ENCODE results near the gene PDGFD.

PDGFD gene

DNA sequence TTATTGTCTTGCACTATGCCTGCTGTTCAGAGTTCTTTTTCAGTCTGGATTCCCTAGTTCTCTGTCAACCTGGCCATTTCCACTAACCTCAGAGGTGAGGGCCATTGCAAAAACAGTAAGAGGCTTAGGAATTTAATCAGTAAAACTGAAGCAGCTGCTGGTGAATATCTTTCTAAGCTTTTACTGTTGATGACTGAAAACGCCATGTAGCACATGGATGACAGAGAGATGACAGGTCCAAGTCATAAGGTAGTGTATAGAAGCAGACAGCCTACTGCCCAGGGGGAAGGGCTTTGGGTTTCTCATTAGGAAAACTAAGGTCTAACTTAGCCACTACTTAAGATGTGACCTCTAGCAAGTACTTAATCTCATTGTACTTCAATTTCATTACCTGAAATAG is 280.1 kb downstream of the PDGFD start:
- no peak for DNase-seq (ENCODE audit: low read depth in 2 of 2)

DNA sequence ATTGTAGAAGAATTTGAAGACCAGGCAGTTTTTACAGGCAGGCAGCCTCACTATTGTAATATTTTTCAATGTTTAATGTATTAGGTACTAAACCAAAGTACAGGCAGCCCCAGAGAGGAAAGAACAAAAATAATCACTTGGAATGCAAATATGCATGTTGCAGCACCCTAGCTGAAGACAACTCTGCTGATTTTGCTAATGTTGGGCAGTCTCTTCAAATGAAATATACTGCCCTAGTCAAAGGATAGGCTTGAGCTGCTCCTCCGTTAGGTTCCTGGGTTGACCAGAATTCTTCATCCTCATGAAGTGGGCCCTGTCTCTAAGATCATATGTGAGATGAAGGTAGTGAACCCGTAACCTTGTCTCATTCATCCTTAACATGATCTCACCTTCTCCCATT is 280.7 kb downstream of the PDGFD start:
- DNase-seq (ENCODE audit: low read depth in 2 of 2), result no peak

DNA sequence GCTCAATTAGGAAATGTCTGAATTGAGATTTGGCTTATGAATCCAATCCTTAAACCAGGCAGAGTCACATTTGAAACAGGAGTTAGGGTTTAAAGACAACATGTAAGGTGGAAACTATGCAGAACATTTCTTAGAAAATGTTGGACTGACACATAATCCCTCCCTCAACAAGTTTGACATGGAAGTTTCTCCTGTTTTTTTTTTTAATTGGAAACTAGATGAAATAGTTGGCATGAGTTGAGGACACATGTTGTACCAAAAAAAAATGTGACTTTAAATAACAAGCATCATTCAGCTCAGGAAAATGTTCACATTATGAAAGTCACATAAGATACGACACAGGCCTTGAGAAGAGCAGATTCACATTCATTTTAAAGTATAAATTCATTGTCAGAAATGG is 282.4 kb downstream of the PDGFD start:
- DNase-seq (ENCODE audit: low read depth in 2 of 2), result no peak

- no peak for DNase-seq (ENCODE audit: low read depth in 2 of 2)
These were observed 283.0 kb downstream of the PDGFD start for GRCh38 chr11:103880968-103881367.

DNA sequence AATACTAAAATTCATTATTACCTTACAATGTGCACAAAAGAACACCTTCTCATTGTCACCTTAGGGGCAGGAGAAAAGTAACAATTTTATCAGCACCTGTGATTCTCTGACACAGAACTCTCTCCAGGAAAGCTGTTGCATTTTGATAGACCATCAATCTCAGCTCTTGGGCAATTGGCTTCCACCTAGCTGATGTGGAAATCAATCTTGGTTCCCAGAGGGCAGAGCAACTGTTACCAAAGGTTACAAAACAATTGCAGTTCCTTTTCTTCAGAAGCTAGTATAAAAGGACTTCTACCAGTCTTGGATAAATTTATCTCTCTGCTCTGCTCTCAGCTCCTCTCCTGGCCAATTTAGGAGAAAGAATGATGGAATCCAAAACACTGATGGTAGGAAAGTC is 285.3 kb downstream of the PDGFD start:
- DNase-seq (ENCODE audit: low read depth in 2 of 2), result no peak

DNA sequence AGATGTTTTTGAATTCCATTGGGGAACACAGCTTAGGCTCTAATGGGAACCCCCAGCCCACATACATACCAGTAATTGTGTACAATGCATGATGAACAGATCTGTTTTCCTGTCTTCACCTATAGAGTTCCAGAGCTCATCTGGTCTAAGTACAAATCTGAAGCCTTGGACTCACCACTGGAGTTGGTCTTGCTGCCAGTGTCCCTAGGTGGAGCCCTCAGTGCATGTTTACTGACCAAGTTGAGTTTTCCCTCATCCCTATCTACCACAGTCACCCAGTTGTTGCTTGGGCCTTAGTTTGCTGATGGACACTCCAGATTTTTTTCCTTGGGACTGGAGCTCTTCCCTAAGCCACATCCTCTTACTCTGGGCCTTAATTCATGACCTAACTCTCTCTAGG is 286.7 kb downstream of the PDGFD start:
- DNase-seq (ENCODE audit: low read depth in 2 of 2), result no peak

DNA sequence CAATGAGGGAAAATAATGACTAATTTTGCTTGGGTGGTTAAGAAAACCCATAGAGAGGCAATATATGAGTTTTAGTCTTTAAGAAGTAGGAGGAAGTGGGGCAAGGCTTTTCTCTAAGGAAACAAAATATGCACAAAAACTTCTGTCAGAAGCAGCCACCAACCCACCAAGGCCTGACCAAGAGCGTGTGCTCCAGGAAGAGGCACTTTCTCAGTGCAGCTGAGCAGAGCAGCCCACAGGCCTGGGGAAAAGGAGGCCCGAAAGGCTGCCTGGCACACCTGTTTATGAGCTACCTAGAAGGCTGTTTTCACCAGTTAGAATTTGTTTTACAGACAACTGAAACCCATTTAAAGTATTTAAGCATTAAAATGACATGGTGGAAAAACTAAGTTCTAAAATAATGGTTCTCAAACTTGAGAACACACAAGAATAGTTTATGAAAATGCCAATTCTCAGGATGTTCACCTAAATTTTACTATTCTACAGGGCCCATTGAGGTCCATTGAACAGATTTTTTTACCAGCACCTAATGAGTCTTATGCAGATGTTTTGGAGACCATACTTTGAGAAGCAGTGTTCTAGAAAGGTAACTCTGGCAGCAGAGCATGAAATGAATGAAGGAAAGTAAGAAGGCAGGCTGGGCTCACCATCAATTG is 288.0 kb downstream of the PDGFD start:
- DNase-seq (ENCODE audit: low read depth in 2 of 2), result no peak

GRCh38 chr11:103872748-103873147 is 291.2 kb downstream of the PDGFD start:
- no peak for DNase-seq (ENCODE audit: low read depth in 2 of 2)

DNA sequence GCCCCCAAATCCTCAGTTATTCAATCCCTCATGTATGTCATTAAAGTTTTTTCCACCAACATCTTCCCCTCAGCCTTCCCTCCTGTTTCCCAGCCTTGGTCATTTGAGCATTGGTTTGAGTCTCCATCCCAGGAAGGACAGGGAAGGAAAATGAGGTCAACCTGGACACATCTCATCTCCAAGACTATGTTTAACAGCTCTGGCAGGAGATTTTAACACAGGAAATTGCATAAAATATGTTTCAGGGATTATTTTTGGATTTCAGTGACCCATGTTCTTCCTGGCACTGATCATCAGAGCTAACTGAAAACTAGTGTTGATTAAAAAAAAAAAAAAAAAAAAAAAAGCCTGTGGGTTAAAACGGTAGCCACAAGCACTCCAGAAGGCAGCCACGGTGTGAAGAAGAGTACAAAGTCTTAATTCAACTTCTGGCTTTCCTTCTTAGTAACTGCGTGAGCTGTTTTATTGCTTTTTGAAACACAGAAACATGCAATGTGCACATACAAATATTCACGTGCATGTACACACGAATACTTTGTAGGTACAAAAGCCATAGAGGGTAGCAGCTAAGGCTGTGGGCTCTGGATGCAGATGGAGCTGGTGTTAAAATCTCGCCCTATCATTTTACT is 291.9 kb downstream of the PDGFD start:
- no peak for DNase-seq (ENCODE audit: low read depth in 2 of 2)

- DNase-seq (ENCODE audit: low read depth in 2 of 2), result no peak
These were observed 293.1 kb downstream of the PDGFD start for GRCh38 chr11:103870821-103871309.

GRCh38 chr11:103867481-103867880 is 296.5 kb downstream of the PDGFD start:
- no peak for DNase-seq (ENCODE audit: low read depth in 2 of 2)

GRCh38 chr11:103863497-103863896 is 300.4 kb downstream of the PDGFD start:
- DNase-seq (ENCODE audit: low read depth in 2 of 2), result no peak

- no peak for DNase-seq (ENCODE audit: low read depth in 2 of 2)
These were observed 301.2 kb downstream of the PDGFD start for GRCh38 chr11:103862802-103863174.

DNA sequence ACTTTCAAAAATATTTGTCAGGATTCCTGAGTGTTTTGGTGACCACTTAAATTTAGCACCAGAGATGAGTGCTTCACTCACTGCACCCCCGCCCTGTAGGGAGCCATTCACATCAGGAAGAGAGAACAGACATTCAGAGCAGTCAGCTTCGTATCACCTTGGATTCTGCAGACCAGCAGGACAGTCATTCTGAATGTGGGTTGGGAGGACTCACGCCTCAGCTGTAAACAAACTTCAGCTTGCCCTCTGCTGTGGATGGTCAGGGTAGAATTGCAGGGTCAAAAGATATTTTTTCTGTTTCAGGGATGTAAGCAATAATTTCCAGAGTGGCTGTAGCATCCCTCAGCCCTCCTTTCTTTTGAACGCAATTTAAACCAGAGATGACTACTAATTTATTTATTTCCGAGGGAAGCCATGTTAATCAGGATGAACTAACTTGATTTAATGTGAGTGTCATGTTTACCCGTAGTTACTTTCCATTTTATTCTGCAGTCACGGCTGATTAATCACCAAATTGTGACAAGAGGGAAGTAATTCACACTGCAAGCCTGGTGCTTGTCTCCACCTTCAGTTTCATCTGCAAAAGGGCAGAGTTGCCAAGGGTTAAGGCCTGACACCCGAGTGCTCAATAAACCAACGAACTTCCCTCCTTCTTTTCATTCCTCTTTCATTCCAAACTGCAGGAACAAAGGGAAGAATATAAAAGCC is 301.7 kb downstream of the PDGFD start:
- no peak for DNase-seq (ENCODE audit: low read depth in 2 of 2)
